Measurements from ENCODE around the gene NRTN. TPM values are rescaled to one million over a fixed set of nuclear protein-coding genes. Genes with fewer than 3 reads are reported as not detected.
A peak's percentile ranks its signal among the peaks of the same experiment; 100 is the strongest.

NRTN gene
- total RNA-seq, 4 donors from 2014 or later, result 1.1 to 3.8 (median 1.4) TPM

- DNase-seq, result no peak
- Histone ChIP-seq H3K27me3 (peaks cover 0 to 49% (median 3%) of the 10 kb centered on the region in 4 donors), H3K36me3 (no peaks in the 10 kb centered on the region), H3K4me1 (peaks cover 9 to 48% (median 21%) of the 10 kb centered on the region in 3 donors), H3K27ac (peak overlapping the region in 3 of 4 donors; percentile 77 to 81 (median 79)), H3K9me3 (no peaks in the 10 kb centered on the region), H3K4me3 (peak overlapping the region in 3 of 4 donors; percentile 43 to 61 (median 45))
- 56 to 65% methylated on average over 4 of the region's 6 CpGs for WGBS, 2 donors
- no peak for TF ChIP-seq POLR2A (IDR thresholded peaks at IDR 0.05)
- TF ChIP-seq, protein P1, sequence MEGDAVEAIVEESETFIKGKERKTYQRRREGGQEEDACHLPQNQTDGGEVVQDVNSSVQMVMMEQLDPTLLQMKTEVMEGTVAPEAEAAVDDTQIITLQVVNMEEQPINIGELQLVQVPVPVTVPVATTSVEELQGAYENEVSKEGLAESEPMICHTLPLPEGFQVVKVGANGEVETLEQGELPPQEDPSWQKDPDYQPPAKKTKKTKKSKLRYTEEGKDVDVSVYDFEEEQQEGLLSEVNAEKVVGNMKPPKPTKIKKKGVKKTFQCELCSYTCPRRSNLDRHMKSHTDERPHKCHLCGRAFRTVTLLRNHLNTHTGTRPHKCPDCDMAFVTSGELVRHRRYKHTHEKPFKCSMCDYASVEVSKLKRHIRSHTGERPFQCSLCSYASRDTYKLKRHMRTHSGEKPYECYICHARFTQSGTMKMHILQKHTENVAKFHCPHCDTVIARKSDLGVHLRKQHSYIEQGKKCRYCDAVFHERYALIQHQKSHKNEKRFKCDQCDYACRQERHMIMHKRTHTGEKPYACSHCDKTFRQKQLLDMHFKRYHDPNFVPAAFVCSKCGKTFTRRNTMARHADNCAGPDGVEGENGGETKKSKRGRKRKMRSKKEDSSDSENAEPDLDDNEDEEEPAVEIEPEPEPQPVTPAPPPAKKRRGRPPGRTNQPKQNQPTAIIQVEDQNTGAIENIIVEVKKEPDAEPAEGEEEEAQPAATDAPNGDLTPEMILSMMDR (IDR thresholded peaks at IDR 0.05), result peak in 1 of 6 experiments; percentile 1
- intact Hi-C loops (cut with DNase I), result no loop called here
Observed at GRCh38 chr19:5806133-5806489, 1.2 kb downstream of the NRTN start.

DNA sequence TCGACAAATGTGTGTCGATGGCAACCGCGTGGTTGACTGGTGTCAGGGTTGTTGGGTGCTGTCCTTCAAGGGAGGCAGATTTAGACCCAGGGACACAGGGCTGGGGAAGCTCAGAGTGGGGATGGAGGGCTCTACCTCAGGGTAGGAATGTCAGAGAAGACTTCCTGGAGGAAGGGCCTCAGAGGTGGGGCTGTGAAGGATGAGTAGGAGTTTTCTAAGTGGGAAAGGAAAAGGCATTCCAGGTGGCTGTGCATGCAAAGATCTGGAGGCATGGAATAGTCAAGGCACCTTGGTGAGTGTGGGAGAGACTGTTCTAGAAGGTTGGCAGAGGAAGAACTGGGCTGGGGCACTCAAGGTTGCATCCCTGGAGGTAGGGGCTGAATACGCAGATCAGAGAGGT, 2.0 kb downstream of the NRTN start:
- H3K27ac ChIP-seq, result peak overlapping the region in 1 of 4 donors; percentile 81
- H3K27me3 ChIP-seq, result peaks cover 0 to 42% (median 3%) of the 10 kb centered on the region in 4 donors
- no peaks in the 10 kb centered on the region for H3K36me3 ChIP-seq
- no peaks in the 10 kb centered on the region for H3K9me3 ChIP-seq
- intact Hi-C loops (cut with DNase I), result no loop called here
- H3K4me1 ChIP-seq, result peaks cover 9 to 40% (median 21%) of the 10 kb centered on the region in 3 donors
- no peak for DNase-seq
- H3K4me3 ChIP-seq, result no peak overlapping the region
- 76 to 92% methylated on average over 4 to 5 of the region's 5 CpGs for WGBS, 2 donors
- TF ChIP-seq, protein P1 (IDR thresholded peaks at IDR 0.05), result no peak
- TF ChIP-seq POLR2A (IDR thresholded peaks at IDR 0.05), result no peak

DNA sequence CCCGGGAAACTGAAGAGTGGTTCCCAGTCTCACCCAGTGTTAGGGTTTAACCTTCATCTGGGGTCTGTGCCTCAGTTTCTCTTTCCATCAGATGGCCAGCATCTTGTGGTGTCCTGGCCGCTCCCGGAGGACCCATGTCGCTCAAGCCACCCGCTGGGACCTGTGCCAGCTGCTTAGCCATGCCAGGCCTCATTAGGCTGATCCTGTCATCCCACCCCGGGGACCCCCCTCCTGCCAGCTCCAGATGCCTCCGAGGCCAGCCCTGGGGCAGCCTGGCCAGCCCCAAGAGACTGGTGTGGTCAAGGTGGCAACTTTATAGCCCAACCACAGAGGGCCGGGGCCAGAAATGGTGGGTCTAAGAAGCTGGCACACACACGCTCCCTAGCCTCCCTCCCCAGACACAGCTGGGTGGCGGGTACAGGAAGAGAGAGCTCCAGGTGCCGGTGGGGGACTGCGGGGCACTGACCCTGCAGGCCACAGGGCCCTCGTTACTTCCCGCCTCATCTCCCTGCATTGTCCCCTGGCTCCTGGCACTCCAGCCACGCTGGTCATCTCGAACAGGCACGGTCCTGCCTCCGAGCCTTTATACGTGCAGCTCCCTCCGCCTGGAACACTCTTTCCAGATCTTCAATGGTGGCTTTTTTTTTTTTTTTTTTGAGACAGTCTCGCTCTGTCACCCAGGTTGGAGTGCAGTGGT, 3.4 kb downstream of the NRTN start:
- intact Hi-C loops (cut with DNase I), result no loop called here
- no peak for DNase-seq
- 79 to 89% methylated on average over 15 to 17 of the region's 21 CpGs for WGBS, 2 donors

GRCh38 chr19:5809053-5809452, 4.2 kb downstream of the NRTN start:
- WGBS, 2 donors, result 69 to 77% methylated on average over 6 to 9 of the region's 9 CpGs
- TF ChIP-seq, protein P1 (IDR thresholded peaks at IDR 0.05), result no peak
- no peak for TF ChIP-seq POLR2A (IDR thresholded peaks at IDR 0.05)
- Histone ChIP-seq H3K4me3 (no peak overlapping the region), H3K9me3 (no peaks in the 10 kb centered on the region), H3K4me1 (peaks cover 4 to 19% (median 13%) of the 10 kb centered on the region in 3 donors), H3K36me3 (no peaks in the 10 kb centered on the region), H3K27ac (no peak overlapping the region), H3K27me3 (peaks cover 0 to 22% (median 0%) of the 10 kb centered on the region in 4 donors)
- intact Hi-C loops (cut with DNase I), result no loop called here
- no peak for DNase-seq

More for the DNA sequence above, 3.4 kb downstream of the NRTN start:
- TF ChIP-seq POLR2A (IDR thresholded peaks at IDR 0.05), result no peak
- TF ChIP-seq, protein P1 (IDR thresholded peaks at IDR 0.05), result no peak
- Histone ChIP-seq H3K4me1 (peaks cover 9 to 26% (median 20%) of the 10 kb centered on the region in 3 donors), H3K27me3 (peaks cover 0 to 28% (median 0%) of the 10 kb centered on the region in 4 donors), H3K36me3 (no peaks in the 10 kb centered on the region), H3K9me3 (no peaks in the 10 kb centered on the region), H3K4me3 (no peak overlapping the region), H3K27ac (no peak overlapping the region)

- WGBS, 2 donors, result 52 to 63% methylated on average over 5 to 10 of the region's 10 CpGs
- intact Hi-C loops (cut with DNase I), result no loop called here
Observed at GRCh38 chr19:5809469-5809868, 4.6 kb downstream of the NRTN start.

More at GRCh38 chr19:5809469-5809868, 4.6 kb downstream of the NRTN start:
- DNase-seq, result no peak
- Histone ChIP-seq H3K4me3 (no peak overlapping the region), H3K27ac (no peak overlapping the region), H3K9me3 (no peaks in the 10 kb centered on the region), H3K27me3 (peaks cover 0 to 19% (median 0%) of the 10 kb centered on the region in 4 donors), H3K36me3 (no peaks in the 10 kb centered on the region), H3K4me1 (peaks cover 2 to 14% (median 8%) of the 10 kb centered on the region in 3 donors)
- TF ChIP-seq POLR2A (IDR thresholded peaks at IDR 0.05), result no peak
- TF ChIP-seq, protein P1 (IDR thresholded peaks at IDR 0.05), result no peak

Data from esophagus squamous epithelium (tissue), 5 donors.